GM23338 (cell line): ENCODE results near the gene FLVCR1. TPM values are rescaled to one million over a fixed set of nuclear protein-coding genes. Genes with fewer than 3 reads are reported as not detected.

ENCODE experiments used
- ZNF331 ChIP-seq: fragments of 250-450 bp; sonication (Bioruptor Pico); IDR thresholded peaks from 2 replicates; pipeline ENCODE4 v1.5.0; 2020; ENCODE audit warnings: low read depth, mild to moderate bottlenecking, moderate library complexity
- ZNF462 ChIP-seq: fragments of 250-450 bp; sonication (Bioruptor Pico); IDR thresholded peaks from 2 replicates; pipeline ENCODE4 v1.5.0; 2020; ENCODE audit warnings: mild to moderate bottlenecking, moderate library complexity
- polyA plus RNA-seq: library from polyadenylated mRNA; unstranded; fragments of >200 nt; fragmentation: Nextera tagmentation; extraction: Ambion mirVana; gene quantifications from 2 replicates; pipeline ENCODE4 v1.2.1, GENCODE V29; 2016
- small RNA-seq: library from RNA; depleted of rRNA; stranded (forward); fragments of <200 nt; gene quantifications from one replicate; pipeline ENCODE3, GENCODE V24; 2014; ENCODE audit warnings: low replicate concordance
- total RNA-seq: library from RNA; depleted of rRNA; stranded (reverse); fragments of >200 nt; shearing (Covaris generic); gene quantifications from 2 replicates; pipeline ENCODE4 v1.2.3, GENCODE V29; 2014; rRNA removed

FLVCR1 gene
- total and polyA plus RNA-seq, 2 experiments from 2014 or later, result 60.5 to 93.5 TPM

GRCh38 chr1:212946872-212947271 is 88.8 kb downstream of the FLVCR1 start (continued):
- TF ChIP-seq ZNF462 (CRISPR knock-in tag) (no peak), ZNF331 (CRISPR knock-in tag) (no peak)

Small RNAs within 50 kb of the gene (small RNA-seq; reads per million reads assigned to genes)
- gene AC104333.1 (not detected), gene AC104333.2 (not detected)

Other genes starting within 250 kb of the FLVCR1 start
- 17.2 and 19.3 TPM in 2 replicates for gene ATF3, start 249.5 kb upstream of the FLVCR1 start, total RNA-seq
- gene ATF3, start 249.5 kb upstream of the FLVCR1 start, polyA plus RNA-seq, result 12.6 and 16.2 TPM in 2 replicates
- gene BATF3, start 158.4 kb upstream of the FLVCR1 start, total RNA-seq, result 3.6 and 6.8 TPM in 2 replicates
- 7.8 and 8.6 TPM in 2 replicates for gene BATF3, start 158.4 kb upstream of the FLVCR1 start, polyA plus RNA-seq
- 61.0 and 96.8 TPM in 2 replicates for gene NSL1, start 66.5 kb upstream of the FLVCR1 start, total RNA-seq
- 93.5 and 102 TPM in 2 replicates for gene NSL1, start 66.5 kb upstream of the FLVCR1 start, polyA plus RNA-seq
- 10.9 and 23.7 TPM in 2 replicates for gene TATDN3, start 66.4 kb upstream of the FLVCR1 start, total RNA-seq
- gene TATDN3, start 66.4 kb upstream of the FLVCR1 start, polyA plus RNA-seq, result 17.9 and 24.2 TPM in 2 replicates
- gene SPATA45, start 10.6 kb upstream of the FLVCR1 start, total RNA-seq, result not detected in 2 replicates
- gene SPATA45, start 10.6 kb upstream of the FLVCR1 start, polyA plus RNA-seq, result not detected in 2 replicates
- 305 and 381 TPM in 2 replicates for gene VASH2, start 92.3 kb downstream of the FLVCR1 start, total RNA-seq
- 129 and 136 TPM in 2 replicates for gene VASH2, start 92.3 kb downstream of the FLVCR1 start, polyA plus RNA-seq
- 49.6 and 54.3 TPM in 2 replicates for gene ANGEL2, start 157.6 kb downstream of the FLVCR1 start, total RNA-seq
- gene ANGEL2, start 157.6 kb downstream of the FLVCR1 start, polyA plus RNA-seq, result 14.6 and 15.2 TPM in 2 replicates
- gene RPS6KC1, start 193.0 kb downstream of the FLVCR1 start, total RNA-seq, result 21.1 and 24.9 TPM in 2 replicates
- gene RPS6KC1, start 193.0 kb downstream of the FLVCR1 start, polyA plus RNA-seq, result 6.2 and 7.9 TPM in 2 replicates